Lung (tissue), 12 donors: ENCODE results near the gene ASTN2. TPM values are rescaled to one million over a fixed set of nuclear protein-coding genes. Genes with fewer than 3 reads are reported as not detected.

Source experiments
- ATAC-seq: fragments of 200-7000 bp; cut with Tn5 transposase; one replicate; pipeline ENCODE4 v1.9.1; 2020; ENCODE audit warnings: moderate number of reproducible peaks; ENCODE audit not compliant: insufficient read depth, low FRiP score
- DNase-seq, 3 donors: peaks; one replicate each; pipeline ENCODE4 v3.0.0-alpha.2; 2013 to 2017
- H3K27ac ChIP-seq, 2 donors: one replicate each; pipeline ENCODE4 v1.5.1; 2013; ENCODE audit warnings: mild to moderate bottlenecking in 2 of 2, moderate library complexity in 2 of 2, control low read depth in 1 of 2, inconsistent platforms in 1 of 2, low read depth in 1 of 2, low read length in 1 of 2
- H3K27me3 ChIP-seq, 3 donors: one replicate each; pipeline ENCODE4 v1.5.1; 2013; ENCODE audit warnings: low read length in 2 of 3; ENCODE audit not compliant: control insufficient read depth in 3 of 3, insufficient read depth in 3 of 3
- H3K36me3 ChIP-seq, 4 donors: one replicate each; pipeline ENCODE4 v1.5.1; 2013; ENCODE audit warnings: low read length in 4 of 4, mild to moderate bottlenecking in 1 of 4, moderate library complexity in 1 of 4; ENCODE audit not compliant: control insufficient read depth in 4 of 4, insufficient read depth in 4 of 4
- H3K4me1 ChIP-seq, 5 donors: one replicate each; pipeline ENCODE4 v1.5.1; 2013; ENCODE audit warnings: low read length in 5 of 5, mild to moderate bottlenecking in 2 of 5, moderate library complexity in 1 of 5; ENCODE audit not compliant: control insufficient read depth in 5 of 5, insufficient read depth in 5 of 5
- H3K4me3 ChIP-seq: one replicate; pipeline ENCODE4 v1.5.1; 2013; ENCODE audit warnings: mild to moderate bottlenecking, control low read depth, moderate library complexity
- H3K9ac ChIP-seq, 2 donors: one replicate each; pipeline ENCODE4 v1.5.1; 2013; ENCODE audit warnings: low read length in 2 of 2, control low read depth in 1 of 2; ENCODE audit not compliant: insufficient read depth in 1 of 2
- H3K9me3 ChIP-seq, 4 donors: one replicate each; pipeline ENCODE4 v1.5.1; 2013; ENCODE audit warnings: low read length in 3 of 4, mild to moderate bottlenecking in 1 of 4, moderate library complexity in 1 of 4; ENCODE audit not compliant: control insufficient read depth in 4 of 4, insufficient read depth in 3 of 4
- WGBS, 2 donors: extraction: QIAGEN DNeasy Blood & Tissue Kit; methylation state at CpG; one replicate each; pipeline ENCODE4 v1.1.7; 2013; 5-methylcytosine and 5-hydroxymethylcytosine counted together
- polyA plus RNA-seq, 2 donors: library from polyadenylated mRNA; stranded (reverse); fragments of 200-250 nt; gene quantifications; one replicate each; pipeline ENCODE4 v1.2.1, GENCODE V29; 2013
- total RNA-seq, 2 donors: library from RNA; depleted of rRNA in 1 of 2; stranded (reverse); fragments of >200 nt in 1 of 2; gene quantifications; one replicate each; pipeline ENCODE4 v1.2.1, GENCODE V29; 2014 to 2021
- TF ChIP-seq, protein P1 (sequence below): IDR thresholded peaks from 2 replicates; pipeline ENCODE4 v1.5.1; 2012; ENCODE audit warnings: mild to moderate bottlenecking; ENCODE audit errors: control extremely low read depth, extremely low read depth
- donor health status: control.
- donor health status: control.
- donor health status: Bipolar disorder and iron deficiency.
- donor health status: healthy.
- donor health status: DM: yes; HTN: yes; CAD: no.

Gene ASTN2
- total and polyA plus RNA-seq, 4 donors = 1.4 to 7.0 (median 3.3) TPM

- 77 to 90% methylated on average over 6 of the region's 6 CpGs for WGBS, 2 donors
- H3K27ac ChIP-seq = no peak overlapping the region
- H3K36me3 ChIP-seq = no peaks in the 10 kb centered on the region
- no peaks in the 10 kb centered on the region for H3K27me3 ChIP-seq
- ATAC-seq (no peak), DNase-seq (no peak)
- no peaks in the 10 kb centered on the region for H3K9me3 ChIP-seq
- H3K9ac ChIP-seq = no peak overlapping the region
- H3K4me1 ChIP-seq = peaks cover 0 to 14% (median 5%) of the 10 kb centered on the region in 5 donors
- TF ChIP-seq, protein P1, sequence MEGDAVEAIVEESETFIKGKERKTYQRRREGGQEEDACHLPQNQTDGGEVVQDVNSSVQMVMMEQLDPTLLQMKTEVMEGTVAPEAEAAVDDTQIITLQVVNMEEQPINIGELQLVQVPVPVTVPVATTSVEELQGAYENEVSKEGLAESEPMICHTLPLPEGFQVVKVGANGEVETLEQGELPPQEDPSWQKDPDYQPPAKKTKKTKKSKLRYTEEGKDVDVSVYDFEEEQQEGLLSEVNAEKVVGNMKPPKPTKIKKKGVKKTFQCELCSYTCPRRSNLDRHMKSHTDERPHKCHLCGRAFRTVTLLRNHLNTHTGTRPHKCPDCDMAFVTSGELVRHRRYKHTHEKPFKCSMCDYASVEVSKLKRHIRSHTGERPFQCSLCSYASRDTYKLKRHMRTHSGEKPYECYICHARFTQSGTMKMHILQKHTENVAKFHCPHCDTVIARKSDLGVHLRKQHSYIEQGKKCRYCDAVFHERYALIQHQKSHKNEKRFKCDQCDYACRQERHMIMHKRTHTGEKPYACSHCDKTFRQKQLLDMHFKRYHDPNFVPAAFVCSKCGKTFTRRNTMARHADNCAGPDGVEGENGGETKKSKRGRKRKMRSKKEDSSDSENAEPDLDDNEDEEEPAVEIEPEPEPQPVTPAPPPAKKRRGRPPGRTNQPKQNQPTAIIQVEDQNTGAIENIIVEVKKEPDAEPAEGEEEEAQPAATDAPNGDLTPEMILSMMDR = no peak
- H3K4me3 ChIP-seq = no peak overlapping the region
Observed at GRCh38 chr9:116632990-116633838, 781.6 kb downstream of the ASTN2 start.

- no peak for ATAC-seq
- DNase-seq = peak in 2 of 3 donors; percentile 26 to 37
- Histone ChIP-seq H3K27me3 (no peaks in the 10 kb centered on the region), H3K9me3 (no peaks in the 10 kb centered on the region), H3K9ac (no peak overlapping the region), H3K36me3 (peaks cover 0 to 2% (median 0%) of the 10 kb centered on the region in 4 donors), H3K4me1 (peaks cover 0 to 14% (median 5%) of the 10 kb centered on the region in 5 donors), H3K27ac (no peak overlapping the region), H3K4me3 (no peak overlapping the region)
- 57 to 67% methylated on average over 3 of the region's 3 CpGs for WGBS, 2 donors
- TF ChIP-seq, protein P1 = no peak
Observed at GRCh38 chr9:116629634-116630033, 785.2 kb downstream of the ASTN2 start.

DNA sequence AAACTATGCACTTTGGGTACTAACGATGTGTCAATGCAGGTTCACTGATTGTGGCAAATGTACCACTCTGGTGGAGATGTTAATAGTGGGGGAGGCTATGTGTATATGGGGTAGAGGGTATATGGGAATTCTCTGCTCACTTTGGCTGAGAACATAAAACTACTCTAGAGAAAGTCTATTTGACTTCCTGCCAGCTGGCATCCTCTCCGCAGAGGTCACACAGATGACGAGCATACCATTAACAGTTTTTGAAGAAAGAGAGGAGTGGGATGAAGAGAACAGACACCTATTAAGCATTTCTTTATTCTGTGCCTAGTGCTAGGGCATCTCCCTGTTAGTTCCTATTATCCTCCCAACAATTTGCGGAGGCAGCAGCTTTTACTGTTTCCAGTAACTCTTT, 786.1 kb downstream of the ASTN2 start:
- TF ChIP-seq, protein P1 = no peak
- peaks cover 0 to 2% (median 0%) of the 10 kb centered on the region in 4 donors for H3K36me3 ChIP-seq
- no peak overlapping the region for H3K27ac ChIP-seq

More for the DNA sequence above, 786.1 kb downstream of the ASTN2 start:
- ATAC-seq = no peak
- Histone ChIP-seq H3K27me3 (no peaks in the 10 kb centered on the region), H3K4me3 (no peak overlapping the region), H3K4me1 (peaks cover 0 to 14% (median 5%) of the 10 kb centered on the region in 5 donors), H3K9ac (no peak overlapping the region), H3K9me3 (no peaks in the 10 kb centered on the region)
- 61 to 73% methylated on average over 4 of the region's 4 CpGs for WGBS, 2 donors
- peak; percentile 73 to 85 (median 84) for DNase-seq
